Measurements from ENCODE around the gene SPATS1.

Gene SPATS1

GRCh38 chr6:44309092-44309491 is 33.4 kb upstream of the SPATS1 start (continued):
- TF ChIP-seq PPARA (CRISPR knock-in tag; IDR thresholded peaks at IDR 0.05; ENCODE audit: borderline replicate concordance): no peak
- TF ChIP-seq ESRRG (CRISPR knock-in tag; IDR thresholded peaks at IDR 0.05): no peak
- TF ChIP-seq BACH2 (CRISPR knock-in tag; IDR thresholded peaks at IDR 0.05; ENCODE audit: borderline replicate concordance): no peak
- TF ChIP-seq RARB (CRISPR knock-in tag; IDR thresholded peaks at IDR 0.05): no peak
- no peak for TF ChIP-seq TOX (CRISPR knock-in tag; IDR thresholded peaks at IDR 0.05; ENCODE audit: borderline replicate concordance)

GRCh38 chr6:44309631-44310030 is 32.8 kb upstream of the SPATS1 start:
- no peak for ATAC-seq
- no peak for TF ChIP-seq PATZ1 (CRISPR knock-in tag; IDR thresholded peaks at IDR 0.05; ENCODE audit: borderline replicate concordance)
- no peak for TF ChIP-seq GLIS3 (CRISPR knock-in tag; IDR thresholded peaks at IDR 0.05)
- TF ChIP-seq RARB (CRISPR knock-in tag; IDR thresholded peaks at IDR 0.05): no peak
- no peak for TF ChIP-seq CSDC2 (CRISPR knock-in tag; IDR thresholded peaks at IDR 0.05)
- TF ChIP-seq CSRNP3 (CRISPR knock-in tag; IDR thresholded peaks at IDR 0.05): no peak
- TF ChIP-seq SNAI2 (CRISPR knock-in tag; IDR thresholded peaks at IDR 0.05): no peak
- no peak for TF ChIP-seq PPARA (CRISPR knock-in tag; IDR thresholded peaks at IDR 0.05; ENCODE audit: borderline replicate concordance)
- TF ChIP-seq ZC3H10 (CRISPR knock-in tag; IDR thresholded peaks at IDR 0.05): no peak
- no peak for TF ChIP-seq ZFP30 (CRISPR knock-in tag; IDR thresholded peaks at IDR 0.05)
- TF ChIP-seq TOX (CRISPR knock-in tag; IDR thresholded peaks at IDR 0.05; ENCODE audit: borderline replicate concordance): no peak
- no peak for TF ChIP-seq TCF4 (CRISPR knock-in tag; IDR thresholded peaks at IDR 0.05; ENCODE audit: borderline replicate concordance)
- no peak for TF ChIP-seq TSHZ2 (CRISPR knock-in tag; IDR thresholded peaks at IDR 0.05)
- no peak for TF ChIP-seq POU6F1 (CRISPR knock-in tag; IDR thresholded peaks at IDR 0.05; ENCODE audit: borderline replicate concordance, low read depth)
- TF ChIP-seq ARNTL (CRISPR knock-in tag; IDR thresholded peaks at IDR 0.05; ENCODE audit: borderline replicate concordance, low read depth): no peak
- TF ChIP-seq OSR1 (CRISPR knock-in tag; IDR thresholded peaks at IDR 0.05): no peak
- no peak for TF ChIP-seq ZFP3 (CRISPR knock-in tag; IDR thresholded peaks at IDR 0.05)
- no peak for TF ChIP-seq ESRRG (CRISPR knock-in tag; IDR thresholded peaks at IDR 0.05)
- TF ChIP-seq ISL1 (CRISPR knock-in tag; IDR thresholded peaks at IDR 0.05): no peak
- no peak for TF ChIP-seq CREB5 (CRISPR knock-in tag; IDR thresholded peaks at IDR 0.05; ENCODE audit: low read depth)
- no peak for TF ChIP-seq ZNF70 (CRISPR knock-in tag; IDR thresholded peaks at IDR 0.05)

- ATAC-seq: no peak
- TF ChIP-seq ZNF8 (CRISPR knock-in tag; IDR thresholded peaks at IDR 0.05) (no peak), RARB (CRISPR knock-in tag; IDR thresholded peaks at IDR 0.05) (no peak), TSHZ2 (CRISPR knock-in tag; IDR thresholded peaks at IDR 0.05) (no peak), CREB5 (CRISPR knock-in tag; IDR thresholded peaks at IDR 0.05; ENCODE audit: low read depth) (no peak), TCF4 (CRISPR knock-in tag; IDR thresholded peaks at IDR 0.05; ENCODE audit: borderline replicate concordance) (no peak), CSDC2 (CRISPR knock-in tag; IDR thresholded peaks at IDR 0.05) (no peak), TOX (CRISPR knock-in tag; IDR thresholded peaks at IDR 0.05; ENCODE audit: borderline replicate concordance) (no peak), GLIS3 (CRISPR knock-in tag; IDR thresholded peaks at IDR 0.05) (no peak), ZNF70 (CRISPR knock-in tag; IDR thresholded peaks at IDR 0.05) (no peak), PPARA (CRISPR knock-in tag; IDR thresholded peaks at IDR 0.05; ENCODE audit: borderline replicate concordance) (no peak), ARNTL (CRISPR knock-in tag; IDR thresholded peaks at IDR 0.05; ENCODE audit: borderline replicate concordance, low read depth) (no peak), ESRRG (CRISPR knock-in tag; IDR thresholded peaks at IDR 0.05) (no peak), ZFP3 (CRISPR knock-in tag; IDR thresholded peaks at IDR 0.05) (no peak), ISL1 (CRISPR knock-in tag; IDR thresholded peaks at IDR 0.05) (no peak)
These were observed 32.2 kb upstream of the SPATS1 start for GRCh38 chr6:44310241-44310640.

Measured in SK-N-SH treated with all-trans-retinoic acid at 6 μM for 48 hours (cell line).